K562 (cell line): ENCODE data around the gene HCN1. TPM values are rescaled to one million over a fixed set of nuclear protein-coding genes. Genes with fewer than 3 reads are reported as not detected.

Experiments
- ATAC-seq: fragments of 200-7000 bp; cut with Tn5 transposase; 3 replicates; pipeline ENCODE4 v1.9.1; 2020; ENCODE audit warnings: moderate library complexity
- BruUV-seq: library from RNA; stranded (reverse); fragments of 400-500 nt; replicated peaks from 2 replicates; lab custom pipeline; 2021; lab: Mats Ljungman, UMichigan
- CTCF ChIA-PET: fragments of 300-600 bp; formaldehyde crosslinking; extraction: SDS; loops from one replicate; lab custom pipeline; 2021; ENCODE audit warnings: low intra/inter-chr PET ratio; lab: Yijun Ruan, JAX
- POLR2A ChIA-PET: fragments of 300-600, 350-650 bp; sonication (Branson Sonifier 250); formaldehyde crosslinking; extraction: SDS; loops from one replicate; lab custom pipeline; 2021; ENCODE audit warnings: antibody characterized with exemption, inconsistent platforms; lab: Yijun Ruan, JAX
- DNase-seq, 4 experiments: peaks; one replicate each; pipeline versions ENCODE4 v3.0.0 to v3.0.0-alpha.2; 2011 to 2018; ENCODE audit warnings: low spot score in 3 of 4, mixed read lengths in 3 of 4; ENCODE audit errors: extremely low read depth in 1 of 4
- FAIRE-seq: peaks from 2 replicates; lab custom pipeline; 2011; peaks lifted over from hg19 to GRCh38; lab: Jason Lieb, UNC
- H2AFZ ChIP-seq: 2 replicates; pipeline ENCODE4 v1.6.0; 2011; ENCODE audit warnings: low read depth, low read length, control low read depth, inconsistent platforms
- H3K27ac ChIP-seq: fragments of 200-600 bp; 3 replicates; pipeline ENCODE4 v1.8.0; 2011; ENCODE audit warnings: low read depth, mild to moderate bottlenecking, control low read depth, inconsistent platforms, low read length, moderate library complexity, mixed read lengths; ENCODE audit errors: extremely low read depth
- H3K27me3 ChIP-seq, 2 experiments: fragments of 300-600 bp in 1 of 2; 2 replicates in 1 of 2; 3 replicates in 1 of 2; pipeline versions ENCODE4 v1.6.0 to v1.8.0; 2011; ENCODE audit warnings: inconsistent platforms in 2 of 2, low read length in 2 of 2, mild to moderate bottlenecking in 1 of 2, mixed read lengths in 1 of 2, moderate library complexity in 1 of 2; ENCODE audit not compliant: control insufficient read depth in 2 of 2, insufficient read depth in 2 of 2
- H3K36me3 ChIP-seq: fragments of 300-600 bp; 3 replicates; pipeline ENCODE4 v1.8.0; 2011; ENCODE audit warnings: mild to moderate bottlenecking, low read length, inconsistent platforms; ENCODE audit not compliant: control insufficient read depth, insufficient read depth
- H3K4me1 ChIP-seq, 2 experiments: fragments of 200-600 bp in 1 of 2; replicated peaks in 1 of 2; 2 replicates in 1 of 2; 3 replicates in 1 of 2; pipeline versions ENCODE4 v1.5.1 to v1.8.0; 2011; ENCODE audit warnings: inconsistent platforms in 2 of 2, low read length in 2 of 2, mild to moderate bottlenecking in 1 of 2, mixed read lengths in 1 of 2, moderate library complexity in 1 of 2; ENCODE audit not compliant: control insufficient read depth in 2 of 2, insufficient read depth in 2 of 2
- H3K4me2 ChIP-seq: 2 replicates; pipeline ENCODE4 v1.6.1; 2011; ENCODE audit warnings: low read length, control low read depth, inconsistent platforms, mixed read lengths; ENCODE audit not compliant: insufficient read depth
- H3K4me3 ChIP-seq: fragments of 200-600 bp; sonication (generic), shearing (Covaris generic); 2 replicates; pipeline ENCODE4 v1.5.1; 2016; ENCODE audit warnings: control low read depth, inconsistent platforms
- H3K79me2 ChIP-seq: fragments of 200-600 bp; 3 replicates; pipeline ENCODE4 v1.8.0; 2011; ENCODE audit warnings: low read length, inconsistent platforms; ENCODE audit not compliant: control insufficient read depth, insufficient read depth
- H3K9ac ChIP-seq, 2 experiments: 2 replicates each; pipeline versions ENCODE4 v1.6.0 to v1.6.1; 2011; ENCODE audit warnings: low read depth in 2 of 2, low read length in 2 of 2, control low read depth in 1 of 2, inconsistent platforms in 1 of 2, mild to moderate bottlenecking in 1 of 2, mixed read lengths in 1 of 2; ENCODE audit not compliant: insufficient read depth in 1 of 2
- H3K9me1 ChIP-seq: one replicate; pipeline ENCODE4 v1.6.0; 2011; ENCODE audit warnings: inconsistent platforms, mild to moderate bottlenecking, low read length, moderate library complexity; ENCODE audit not compliant: control insufficient read depth, insufficient read depth
- H3K9me3 ChIP-seq: replicated peaks from 2 replicates; pipeline ENCODE4 v1.5.1; 2011; ENCODE audit warnings: low read depth, low read length, inconsistent platforms; ENCODE audit not compliant: control insufficient read depth, insufficient read depth
- H4K20me1 ChIP-seq: replicated peaks from 2 replicates; pipeline ENCODE4 v1.6.1; 2011; ENCODE audit warnings: low read length, inconsistent platforms, mixed read lengths; ENCODE audit not compliant: control insufficient read depth, insufficient read depth
- ELF4 ChIP-seq: fragments of 450-650 bp; formaldehyde crosslinking; IDR thresholded peaks from 2 replicates; pipeline ENCODE4 v1.4.0; 2022; ENCODE audit warnings: missing genetic modification characterization
- MTF1 ChIP-seq: fragments of 250-450 bp; sonication (Bioruptor Pico); IDR thresholded peaks from 2 replicates; pipeline ENCODE4 v1.9.0; 2021; ENCODE audit warnings: moderate library complexity, mild to moderate bottlenecking, inconsistent platforms, borderline replicate concordance
- NR3C1 ChIP-seq: sonication (generic); formaldehyde crosslinking; IDR thresholded peaks from 2 replicates; pipeline ENCODE4 v1.8.1; 2022; ENCODE audit warnings: missing genetic modification reagents
- PTRF ChIP-seq: fragments of 450-650 bp; IDR thresholded peaks from 2 replicates; pipeline ENCODE4 v1.6.1; 2016; ENCODE audit warnings: mild to moderate bottlenecking, missing genetic modification characterization, missing compliant biosample characterization
- RBM15 ChIP-seq: fragments of 200-400 bp; formaldehyde crosslinking; IDR thresholded peaks from 2 replicates; pipeline ENCODE4 v1.6.1; 2018; ENCODE audit warnings: mild to moderate bottlenecking, low read length, moderate library complexity; ENCODE audit not compliant: insufficient read depth
- SREBF1 ChIP-seq: fragments of 150-350 bp; IDR thresholded peaks from 2 replicates; pipeline ENCODE4 v1.6.1; 2014; ENCODE audit warnings: antibody characterized with exemption, low read depth, low read length, borderline replicate concordance
- ZNF217 ChIP-seq: sonication (generic); formaldehyde crosslinking; IDR thresholded peaks from 2 replicates; pipeline ENCODE4 v1.8.0; 2022; ENCODE audit warnings: mild to moderate bottlenecking, missing genetic modification reagents
- ZNF444 ChIP-seq: fragments of 250-450 bp; sonication (Bioruptor Pico); IDR thresholded peaks from 2 replicates; pipeline ENCODE4 v1.4.0; 2020; ENCODE audit warnings: mild to moderate bottlenecking, moderate library complexity
- ZSCAN29 ChIP-seq: fragments of 450-650 bp; IDR thresholded peaks from 2 replicates; pipeline ENCODE4 v1.6.1; 2017
- WGBS: fragments of 100-300 bp; shearing (Covaris generic); methylation state at CpG from one replicate; pipeline ENCODE4 v1.1.6; 2016; ENCODE audit warnings: low coverage, mixed read lengths; ENCODE audit not compliant: insufficient coverage; ENCODE audit errors: missing lambda C conversion rate; 5-methylcytosine and 5-hydroxymethylcytosine counted together
- in situ Hi-C: fragments of 300-500 bp; cut with MboI; formaldehyde crosslinking; loops from 4 replicates; pipeline ENCODE4 v1.15.0; 2018; ENCODE audit warnings: inconsistent platforms, mixed read lengths
- intact Hi-C: fragments of 100-400 bp; cut with micrococcal nuclease; formaldehyde crosslinking; loops from 2 replicates; pipeline ENCODE4 v1.14.2; 2022
- polyA plus RNA-seq, 8 experiments: library from polyadenylated mRNA; depleted of rRNA in 4 of 8; stranded (reverse) in 5 of 8; unstranded in 3 of 8; fragments of >200 nt; fragmentation: Nextera tagmentation in 2 of 8; fragmentation: Illumina TruSeq in 1 of 8; extraction: Ambion mirVana in 2 of 8; extraction: Trizol in 1 of 8; gene quantifications; 2 replicates each; pipeline versions ENCODE4 v1.2.1 to v1.2.3, GENCODE V29; 2011 to 2014; ENCODE audit warnings: inconsistent platforms in 1 of 8, missing spikeins in 1 of 8
- total RNA-seq, 7 experiments: library from RNA; depleted of rRNA in 6 of 7; stranded (reverse); fragments of >200 nt in 6 of 7; fragmentation: Illumina TruSeq in 2 of 7; extraction: Trizol in 2 of 7; gene quantifications; 2 replicates each; pipeline versions ENCODE4 v1.2.1 to v1.2.3, GENCODE V29; 2011 to 2021; ENCODE audit warnings: low replicate concordance in 1 of 7
- TF ChIP-seq, protein P1 (sequence below): fragments of 450-650 bp; IDR thresholded peaks from 2 replicates; pipeline ENCODE4 v1.6.1; 2016; ENCODE audit warnings: antibody characterized with exemption

Gene HCN1
- total and polyA plus RNA-seq, 9 of the 15 experiments (the other 6 are each of a cell fraction or from before 2014, with no cell fraction given): not detected

DNA sequence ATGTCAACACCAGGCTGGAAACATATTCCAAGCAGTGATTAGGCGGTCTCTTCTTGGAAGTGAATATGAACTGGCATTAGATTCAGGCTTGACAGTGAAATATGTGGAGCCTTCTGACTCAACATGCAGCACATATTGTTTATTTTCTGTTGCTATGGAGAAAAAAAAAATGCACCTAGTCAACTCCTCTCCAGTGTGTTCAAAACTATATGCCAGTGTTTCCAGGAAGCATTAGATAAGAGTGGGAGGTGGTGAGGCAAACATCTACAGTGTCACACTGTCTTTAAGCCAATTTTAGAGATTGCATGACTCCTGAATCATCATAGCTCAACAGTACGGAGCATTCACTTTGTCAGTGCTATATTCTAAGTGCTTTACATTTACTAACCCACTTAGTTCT is 117.9 kb downstream of the HCN1 start:
- no peaks in the 10 kb centered on the region for H3K79me2 ChIP-seq
- no peaks in the 10 kb centered on the region for H4K20me1 ChIP-seq
- TF ChIP-seq PTRF (tag): no peak
- no peak for TF ChIP-seq RBM15
- no peak for TF ChIP-seq NR3C1 (CRISPR knock-in tag)
- TF ChIP-seq ZSCAN29: no peak
- TF ChIP-seq ZNF217 (CRISPR knock-in tag): no peak
- TF ChIP-seq ELF4 (CRISPR knock-in tag): no peak
- TF ChIP-seq ZNF444 (CRISPR knock-in tag): no peak
- no peak for TF ChIP-seq SREBF1
- no peak for TF ChIP-seq MTF1 (CRISPR knock-in tag)
- TF ChIP-seq, protein P1, sequence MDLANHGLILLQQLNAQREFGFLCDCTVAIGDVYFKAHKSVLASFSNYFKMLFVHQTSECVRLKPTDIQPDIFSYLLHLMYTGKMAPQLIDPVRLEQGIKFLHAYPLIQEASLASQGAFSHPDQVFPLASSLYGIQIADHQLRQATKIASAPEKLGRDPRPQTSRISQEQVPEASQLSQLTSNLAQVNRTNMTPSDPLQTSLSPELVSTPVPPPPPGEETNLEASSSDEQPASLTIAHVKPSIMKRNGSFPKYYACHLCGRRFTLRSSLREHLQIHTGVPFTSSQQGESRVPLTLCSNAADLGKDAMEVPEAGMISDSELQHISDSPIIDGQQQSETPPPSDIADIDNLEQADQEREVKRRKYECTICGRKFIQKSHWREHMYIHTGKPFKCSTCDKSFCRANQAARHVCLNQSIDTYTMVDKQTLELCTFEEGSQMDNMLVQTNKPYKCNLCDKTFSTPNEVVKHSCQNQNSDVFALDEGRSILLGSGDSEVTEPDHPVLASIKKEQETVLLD: no peak
- H3K27ac ChIP-seq: no peak overlapping the region
- H3K9me3 ChIP-seq: no peaks in the 10 kb centered on the region
- CTCF ChIA-PET: no interaction called here
- intact Hi-C loops: no loop called here
- no peaks in the 10 kb centered on the region for H3K9me1 ChIP-seq
- no TSS peak for BruUV-seq
- no peaks in the 10 kb centered on the region for H3K27me3 ChIP-seq
- H3K4me2 ChIP-seq: no peak overlapping the region
- no peak overlapping the region for H2AFZ ChIP-seq
- in situ Hi-C loops: no loop called here
- no peak for ATAC-seq
- FAIRE-seq: no peak
- H3K4me1 ChIP-seq: no peaks in the 10 kb centered on the region
- DNase-seq: no peak
- H3K4me3 ChIP-seq: no peak overlapping the region
- no peaks in the 10 kb centered on the region for H3K36me3 ChIP-seq
- H3K9ac ChIP-seq: no peak overlapping the region
- POLR2A ChIA-PET: no interaction called here
- WGBS: 4% methylated on average over 2 of the region's 2 CpGs
